Measurements from ENCODE around the gene MTMR12.
A peak's percentile ranks its signal among the peaks of the same experiment; 100 is the strongest.

MTMR12 gene

GRCh38 chr5:32241034-32241783 lies 71.5 kb downstream of the MTMR12 start:
- DNase-seq (ENCODE audit: low read depth in 2 of 2) = no peak
- no peak for TF ChIP-seq CTCF (IDR thresholded peaks at IDR 0.05; ENCODE audit: low read depth, low read length)

DNA sequence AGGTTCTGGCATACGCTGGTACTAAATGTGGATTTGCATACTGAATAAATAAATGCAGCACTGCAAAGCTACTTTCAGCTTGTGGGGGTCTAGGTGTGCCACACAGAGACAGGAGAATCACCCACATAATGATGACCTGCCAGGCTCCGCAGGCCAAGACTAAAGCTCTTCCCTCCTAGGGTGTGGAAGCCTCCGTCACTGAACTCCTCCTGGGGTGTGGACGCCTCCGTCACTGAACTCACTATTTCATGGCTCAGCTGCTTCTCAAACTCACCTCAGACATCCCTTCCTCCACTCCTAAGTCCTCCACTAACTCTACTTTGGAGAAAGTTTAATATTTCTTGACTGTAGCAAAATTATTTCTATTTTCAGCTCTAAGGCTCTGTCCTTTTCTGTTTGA lies 73.4 kb downstream of the MTMR12 start:
- H3K4me3 ChIP-seq (replicated peaks in 1 of 2; ENCODE audit: low read depth in 2 of 2, low read length in 2 of 2) = no peak overlapping the region
- TF ChIP-seq CTCF (IDR thresholded peaks at IDR 0.05; ENCODE audit: low read depth, low read length) = no peak
- no peak for DNase-seq (ENCODE audit: low read depth in 2 of 2)

More at GRCh38 chr5:32241034-32241783, 71.5 kb downstream of the MTMR12 start:
- H3K4me3 ChIP-seq (replicated peaks in 1 of 2; ENCODE audit: low read depth in 2 of 2, low read length in 2 of 2) = no peak overlapping the region

- TF ChIP-seq CTCF (IDR thresholded peaks at IDR 0.05; ENCODE audit: low read depth, low read length) = no peak
- peak; percentile 65 to 66 for DNase-seq (ENCODE audit: low read depth in 2 of 2)
- no peak overlapping the region for H3K4me3 ChIP-seq (replicated peaks in 1 of 2; ENCODE audit: low read depth in 2 of 2, low read length in 2 of 2)
Measured at GRCh38 chr5:32233696-32234447, 78.9 kb downstream of the MTMR12 start.

GRCh38 chr5:32233220-32233695 lies 79.5 kb downstream of the MTMR12 start:
- TF ChIP-seq CTCF (IDR thresholded peaks at IDR 0.05; ENCODE audit: low read depth, low read length) = no peak
- DNase-seq (ENCODE audit: low read depth in 2 of 2) = no peak
- no peak overlapping the region for H3K4me3 ChIP-seq (replicated peaks in 1 of 2; ENCODE audit: low read depth in 2 of 2, low read length in 2 of 2)

DNA sequence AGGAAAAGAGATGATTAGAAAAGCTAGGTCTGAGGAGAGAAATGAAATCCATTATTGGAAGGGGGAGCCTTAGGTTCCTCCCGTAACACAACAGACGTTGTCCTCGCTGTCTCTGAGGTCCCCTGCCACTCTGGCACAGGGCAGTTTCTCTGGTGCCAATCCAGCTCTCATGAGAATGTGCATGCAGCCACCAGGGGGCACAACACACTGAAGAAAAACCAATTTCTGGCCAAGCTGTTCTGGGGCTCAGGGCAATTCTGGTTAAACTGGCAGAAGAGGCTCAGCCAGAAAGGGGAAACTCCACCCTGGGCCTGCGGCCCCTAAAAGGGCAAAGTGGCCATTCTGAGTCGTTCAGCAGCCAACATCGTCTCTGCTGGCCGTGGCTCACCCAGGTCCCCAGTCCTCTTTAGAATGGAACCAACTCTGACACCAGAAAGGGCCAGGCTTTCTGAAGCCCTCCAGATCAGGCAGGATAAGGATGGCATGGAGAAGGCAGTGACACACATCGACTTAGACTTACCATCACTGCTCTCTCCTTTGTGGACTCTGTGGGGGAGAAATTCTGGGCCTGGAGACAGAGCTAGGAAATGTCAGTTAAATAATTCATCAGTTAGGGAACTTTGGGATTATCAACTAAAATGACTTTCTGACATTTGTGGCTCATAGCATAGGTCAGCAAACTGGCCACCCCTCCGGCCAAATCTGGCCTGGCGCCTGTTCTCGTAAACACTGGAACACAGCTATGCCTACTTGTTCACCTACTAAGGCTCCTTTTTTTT lies 80.1 kb downstream of the MTMR12 start:
- DNase-seq (ENCODE audit: low read depth in 2 of 2) = peak; percentile 81 to 84
- H3K4me3 ChIP-seq (replicated peaks in 1 of 2; ENCODE audit: low read depth in 2 of 2, low read length in 2 of 2) = no peak overlapping the region
- peak; percentile 75 for TF ChIP-seq CTCF (IDR thresholded peaks at IDR 0.05; ENCODE audit: low read depth, low read length)

DNA sequence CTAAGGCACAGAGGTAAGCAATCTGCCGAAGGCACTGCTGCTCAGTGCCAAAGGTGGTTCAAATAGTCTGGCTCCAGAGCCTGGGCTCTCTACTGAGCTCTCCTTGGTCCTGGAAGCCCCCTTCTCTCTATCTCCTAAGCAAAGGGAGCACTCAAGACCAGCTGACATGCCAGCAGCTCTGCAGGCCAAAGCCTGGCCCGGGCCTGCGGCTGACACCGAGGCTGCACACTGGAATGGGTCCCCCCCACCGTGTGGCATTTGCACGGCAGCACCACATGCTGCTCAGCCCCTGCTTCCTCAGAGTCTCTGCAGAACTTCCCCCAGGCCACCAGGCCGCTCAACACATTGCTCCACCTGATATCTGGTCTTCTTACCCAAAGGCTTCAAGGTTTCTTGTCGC lies 80.8 kb downstream of the MTMR12 start:
- TF ChIP-seq CTCF (IDR thresholded peaks at IDR 0.05; ENCODE audit: low read depth, low read length) = no peak

More for the DNA sequence above, 80.8 kb downstream of the MTMR12 start:
- DNase-seq (ENCODE audit: low read depth in 2 of 2) = no peak
- no peak overlapping the region for H3K4me3 ChIP-seq (replicated peaks in 1 of 2; ENCODE audit: low read depth in 2 of 2, low read length in 2 of 2)

Measured in cardiac fibroblast (primary cell).